ENCODE data around the gene TMEM198. TPM values are rescaled to one million over a fixed set of nuclear protein-coding genes. Genes with fewer than 3 reads are reported as not detected.

Gene TMEM198
- total and polyA plus RNA-seq, 2 of the 4 experiments (the other 2 are of a cell fraction) = 0.18 to 2.2 TPM

DNA sequence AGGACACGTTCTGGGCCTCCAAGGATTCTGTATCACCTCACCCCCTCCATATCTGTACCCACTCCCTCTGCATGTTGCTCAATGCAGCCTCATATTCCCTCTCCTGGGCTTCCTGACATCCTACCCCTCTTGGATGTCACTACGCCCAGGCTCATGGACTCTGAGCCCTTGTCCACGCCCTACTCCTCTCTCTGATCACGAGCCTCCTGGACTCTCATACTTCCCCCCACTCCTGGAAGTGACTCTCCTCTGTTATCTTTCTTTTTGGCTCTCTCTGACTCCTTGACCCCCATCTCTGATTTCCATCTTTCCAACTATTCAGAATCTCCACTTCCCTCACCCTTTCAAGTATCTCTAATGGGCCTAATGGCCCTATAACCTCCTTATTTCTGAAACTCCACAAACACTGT lies 2.1 kb downstream of the TMEM198 start:
- no peak overlapping the region for H3K4ac ChIP-seq (ENCODE audit: low read depth, low read length)
- no peak overlapping the region for H3K27ac ChIP-seq (ENCODE audit: insufficient read depth, low read length)
- no peak for TF ChIP-seq POLR2A (IDR thresholded peaks at IDR 0.05; ENCODE audit: low read depth, low read length)
- peaks cover 2% of the 10 kb centered on the region; the same call in 1 of the 2 replicates for H3K9me1 ChIP-seq (ENCODE audit: insufficient read depth, low read length)
- no peak overlapping the region for H2AFZ ChIP-seq (replicated peaks; ENCODE audit: low read length, poor library complexity)
- no peak overlapping the region for H3K14ac ChIP-seq (replicated peaks; ENCODE audit: low read depth, low read length)
- BruUV-seq (replicated peaks) = no TSS peak
- H3K36me3 ChIP-seq (ENCODE audit: control insufficient read depth, insufficient read depth, low read length) = peaks cover 6% of the 10 kb centered on the region
- no peak overlapping the region for H2BK20ac ChIP-seq (ENCODE audit: low read depth, low read length)
- no peak overlapping the region for H2BK15ac ChIP-seq (ENCODE audit: low read depth, low read length)
- WGBS, 2 experiments (ENCODE audit: extremely low coverage in 2 of 2, insufficient read length in 1 of 2) = 33% methylated on average over 4 of the region's 4 CpGs; no CpG with 5 or more reads in 1 of the 2 experiments
- H3K27me3 ChIP-seq (ENCODE audit: control insufficient read depth, insufficient read depth, low read length) = no peaks in the 10 kb centered on the region
- ChIA-PET CTCF (no interaction called here), POLR2A (ENCODE audit: unreplicated experiment) (no interaction called here)
- no peak overlapping the region for H3K56ac ChIP-seq (ENCODE audit: extremely low read depth, insufficient read depth, low read length)
- intact Hi-C loops (cut with micrococcal nuclease) (no loop called here), dilution Hi-C loops (cut with HindIII; ENCODE audit: low sequenced_read_pairs, unreplicated experiment) (no loop called here), in situ Hi-C loops (cut with MboI; ENCODE audit: low sequenced_read_pairs) (no loop called here)
- H3K4me2 ChIP-seq (ENCODE audit: low read depth, low read length) = no peak overlapping the region
- peaks cover 19% of the 10 kb centered on the region for H4K20me1 ChIP-seq (ENCODE audit: insufficient read depth, low read length)
- no peak overlapping the region for H2BK120ac ChIP-seq (ENCODE audit: low read depth, low read length)
- no peak overlapping the region for H4K5ac ChIP-seq (ENCODE audit: low read depth, low read length)
- H2BK5ac ChIP-seq (ENCODE audit: low read depth, low read length, poor library complexity, severe bottlenecking) = no peak overlapping the region
- no peak overlapping the region for H2AK9ac ChIP-seq (replicated peaks; ENCODE audit: low read depth, low read length, poor library complexity)
- H3K23ac ChIP-seq (ENCODE audit: low read depth, low read length) = no peak overlapping the region
- peaks cover 9% of the 10 kb centered on the region for H3K4me1 ChIP-seq (ENCODE audit: control insufficient read depth, insufficient read depth, low read length)
- peaks cover 5 to 19% of the 10 kb centered on the region in 2 experiments; a peak in 3 of 4 replicates for H3K79me1 ChIP-seq (ENCODE audit: low read depth in 1 of 2, low read length in 2 of 2)
- H3K9me3 ChIP-seq (ENCODE audit: control insufficient read depth, insufficient read depth, low read length) = no peaks in the 10 kb centered on the region
- DNase-seq = no peak
- H4K8ac ChIP-seq (ENCODE audit: low read depth in 2 of 2, low read length in 2 of 2) = no peak overlapping the region
- H4K91ac ChIP-seq (ENCODE audit: insufficient read depth, low read depth, low read length) = no peak overlapping the region
- H3K18ac ChIP-seq (ENCODE audit: low read depth, low read length) = no peak overlapping the region
- no peak overlapping the region for H3K9ac ChIP-seq (ENCODE audit: low read depth, low read length)
- no peak for ATAC-seq (ENCODE audit: low read depth)
- no peak overlapping the region for H2AK5ac ChIP-seq (ENCODE audit: low read depth, low read length)
- H3K4me3 ChIP-seq (ENCODE audit: insufficient read depth, low read depth, low read length) = no peak overlapping the region

Data from IMR-90 (cell line).